H9 (cell line): ENCODE measurements around the gene SH3GL3. TPM values are rescaled to one million over a fixed set of nuclear protein-coding genes. Genes with fewer than 3 reads are reported as not detected.

ENCODE experiments used
- DNase-seq: peaks from one replicate; pipeline ENCODE4 v3.0.0-alpha.2; 2017
- H2AFZ ChIP-seq: one replicate; pipeline ENCODE4 v1.6.1; 2013; ENCODE audit warnings: mild to moderate bottlenecking, low read length, control low read depth, moderate library complexity
- H2AK5ac ChIP-seq: 2 replicates; pipeline ENCODE4 v1.6.1; 2013; ENCODE audit warnings: low read length, control low read depth, mixed read lengths; ENCODE audit not compliant: insufficient read length
- H2BK120ac ChIP-seq: one replicate; pipeline ENCODE4 v1.6.1; 2013; ENCODE audit warnings: low read depth, mild to moderate bottlenecking, low read length, control low read depth, inconsistent platforms; ENCODE audit not compliant: poor library complexity, severe bottlenecking
- H2BK12ac ChIP-seq: 2 replicates; pipeline ENCODE4 v1.6.1; 2013; ENCODE audit warnings: low read length, control low read depth, mixed read lengths, low read depth; ENCODE audit not compliant: insufficient read length
- H2BK15ac ChIP-seq: 2 replicates; pipeline ENCODE4 v1.6.1; 2013; ENCODE audit warnings: low read depth, low read length, control low read depth
- H2BK20ac ChIP-seq: one replicate; pipeline ENCODE4 v1.6.1; 2013; ENCODE audit warnings: low read depth, mild to moderate bottlenecking, low read length, control low read depth, inconsistent platforms; ENCODE audit not compliant: poor library complexity, severe bottlenecking
- H2BK5ac ChIP-seq: 2 replicates; pipeline ENCODE4 v1.6.1; 2013; ENCODE audit warnings: low read length, control low read depth, mixed read lengths; ENCODE audit not compliant: insufficient read length
- H3K14ac ChIP-seq: 2 replicates; pipeline ENCODE4 v1.6.1; 2013; ENCODE audit warnings: low read length, control low read depth; ENCODE audit not compliant: insufficient read depth
- H3K18ac ChIP-seq: 2 replicates; pipeline ENCODE4 v1.6.1; 2013; ENCODE audit warnings: low read depth, mild to moderate bottlenecking, mixed read lengths, low read length, control low read depth; ENCODE audit not compliant: insufficient read length
- H3K23ac ChIP-seq: 2 replicates; pipeline ENCODE4 v1.6.1; 2013; ENCODE audit warnings: low read length, control low read depth, mixed read lengths, low read depth; ENCODE audit not compliant: insufficient read length
- H3K23me2 ChIP-seq: 2 replicates; pipeline ENCODE4 v1.6.1; 2013; ENCODE audit warnings: low read depth, mild to moderate bottlenecking, mixed read lengths, low read length, control low read depth; ENCODE audit not compliant: insufficient read length, poor library complexity, severe bottlenecking
- H3K27ac ChIP-seq: 2 replicates; pipeline ENCODE4 v1.5.1; 2013; ENCODE audit warnings: low read length, control low read depth, mixed read lengths, low read depth; ENCODE audit not compliant: insufficient read length
- H3K27me3 ChIP-seq: 2 replicates; pipeline ENCODE4 v1.6.1; 2013; ENCODE audit warnings: low read length, control low read depth, inconsistent platforms; ENCODE audit not compliant: insufficient read depth
- H3K4ac ChIP-seq: 2 replicates; pipeline ENCODE4 v1.6.1; 2013; ENCODE audit warnings: low read depth, mild to moderate bottlenecking, control low read depth, inconsistent platforms, low read length, moderate library complexity
- H3K4me1 ChIP-seq: 2 replicates; pipeline ENCODE4 v1.6.1; 2013; ENCODE audit warnings: low read length, control low read depth, inconsistent platforms; ENCODE audit not compliant: insufficient read depth
- H3K4me2 ChIP-seq: 2 replicates; pipeline ENCODE4 v1.6.1; 2013; ENCODE audit warnings: low read length, control low read depth, mixed read lengths; ENCODE audit not compliant: insufficient read length, insufficient read depth
- H3K56ac ChIP-seq: 2 replicates; pipeline ENCODE4 v1.6.1; 2013; ENCODE audit warnings: low read depth, mild to moderate bottlenecking, mixed read lengths, low read length, control low read depth; ENCODE audit not compliant: insufficient read length
- H3K79me1 ChIP-seq: 2 replicates; pipeline ENCODE4 v1.6.1; 2013; ENCODE audit warnings: low read depth, mild to moderate bottlenecking, moderate library complexity, low read length, control low read depth, inconsistent platforms; ENCODE audit not compliant: insufficient read depth, poor library complexity, severe bottlenecking
- H3K79me2 ChIP-seq: 2 replicates; pipeline ENCODE4 v1.6.1; 2013; ENCODE audit warnings: low read length, control low read depth, inconsistent platforms; ENCODE audit not compliant: insufficient read depth
- H3K9ac ChIP-seq: 2 replicates; pipeline ENCODE4 v1.6.1; 2013; ENCODE audit warnings: low read length, control low read depth, mixed read lengths; ENCODE audit not compliant: insufficient read length; ENCODE audit errors: extremely low read depth
- H3K9me3 ChIP-seq: one replicate; pipeline ENCODE4 v1.6.1; 2013; ENCODE audit warnings: low read depth, low read length, inconsistent platforms; ENCODE audit not compliant: control insufficient read depth
- H3T11ph ChIP-seq: one replicate; pipeline ENCODE4 v1.6.1; 2013; ENCODE audit warnings: mild to moderate bottlenecking, low read length, control low read depth, inconsistent platforms
- H4K20me1 ChIP-seq: one replicate; pipeline ENCODE4 v1.6.1; 2013; ENCODE audit not compliant: control insufficient read depth, insufficient read length, insufficient read depth
- H4K5ac ChIP-seq: 2 replicates; pipeline ENCODE4 v1.6.1; 2013; ENCODE audit warnings: low read depth, mild to moderate bottlenecking, mixed read lengths, low read length, control low read depth; ENCODE audit not compliant: insufficient read length
- H4K8ac ChIP-seq: replicated peaks from 2 replicates; pipeline ENCODE4 v1.6.1; 2013; ENCODE audit warnings: low read length, control low read depth, mixed read lengths, low read depth; ENCODE audit not compliant: insufficient read length
- H4K91ac ChIP-seq: 2 replicates; pipeline ENCODE4 v1.6.1; 2013; ENCODE audit warnings: low read depth, mild to moderate bottlenecking, moderate library complexity, mixed read lengths, low read length, control low read depth; ENCODE audit not compliant: insufficient read length
- H3K27ac Mint-ChIP-seq, 3 experiments: 2 replicates in 2 of 3; 3 replicates in 1 of 3; pipeline ENCODE4 v1.8.0; 2020 to 2021; ENCODE audit warnings: mixed read lengths in 3 of 3, mild to moderate bottlenecking in 1 of 3, moderate library complexity in 1 of 3
- H3K27me3 Mint-ChIP-seq: 2 replicates; pipeline ENCODE4 v1.8.0; 2021; ENCODE audit warnings: low read depth, mild to moderate bottlenecking, moderate library complexity, mixed read lengths
- H3K36me3 Mint-ChIP-seq, 3 experiments: 2 replicates in 2 of 3; 3 replicates in 1 of 3; pipeline ENCODE4 v1.8.0; 2020 to 2021; ENCODE audit warnings: low read depth in 3 of 3, mixed read lengths in 3 of 3; ENCODE audit not compliant: insufficient read depth in 1 of 3
- H3K4me1 Mint-ChIP-seq, 2 experiments: 2 replicates each; pipeline ENCODE4 v1.8.0; 2020; ENCODE audit warnings: mixed read lengths in 2 of 2
- H3K4me3 Mint-ChIP-seq, 2 experiments: 2 replicates in 1 of 2; 3 replicates in 1 of 2; pipeline ENCODE4 v1.8.0; 2020 to 2021; ENCODE audit warnings: mild to moderate bottlenecking in 2 of 2, mixed read lengths in 2 of 2, moderate library complexity in 1 of 2
- H3K9me3 Mint-ChIP-seq, 2 experiments: 2 replicates in 1 of 2; 3 replicates in 1 of 2; pipeline ENCODE4 v1.8.0; 2020; ENCODE audit warnings: mild to moderate bottlenecking in 2 of 2, mixed read lengths in 2 of 2, moderate library complexity in 1 of 2
- CTCF ChIP-seq: fragments of 200-600 bp; sonication (generic); conservative IDR thresholded peaks from 3 replicates; pipeline ENCODE4 v1.8.0; 2021; ENCODE audit warnings: antibody characterized with exemption, mild to moderate bottlenecking
- WGBS: extraction: QIAGEN DNeasy Blood & Tissue Kit; methylation state at CpG from one replicate; pipeline ENCODE4 v1.1.7; 2013; ENCODE audit warnings: missing lambda C conversion rate, low lambda C conversion rate, mixed read lengths; ENCODE audit not compliant: insufficient read length; ENCODE audit errors: extremely low coverage; 5-methylcytosine and 5-hydroxymethylcytosine counted together
- total RNA-seq: library from RNA; stranded (reverse); gene quantifications from 2 replicates; pipeline ENCODE4 v1.2.1, GENCODE V29; 2021

SH3GL3 gene
- total RNA-seq, 1 experiment from 2014 or later = 11.2 TPM

- no peak for DNase-seq
- Histone ChIP-seq H2BK120ac (no peak overlapping the region), H3K27me3 (no peaks in the 10 kb centered on the region), H3K9ac (no peak overlapping the region), H2BK15ac (no peak overlapping the region), H2BK5ac (no peak overlapping the region), H3K79me2 (peaks cover 3% of the 10 kb centered on the region; the same call in 1 of the 2 replicates), H4K91ac (no peak overlapping the region), H3K79me1 (no peaks in the 10 kb centered on the region), H3K23me2 (no peaks in the 10 kb centered on the region), H2AK5ac (no peak overlapping the region), H2BK12ac (no peak overlapping the region), H2BK20ac (no peak overlapping the region), H4K20me1 (no peaks in the 10 kb centered on the region), H2AFZ (no peak overlapping the region), H3K9me3 (no peaks in the 10 kb centered on the region), H3K18ac (no peak overlapping the region), H3K23ac (no peak overlapping the region), H3K14ac (no peak overlapping the region), H3K4me1 (no peaks in the 10 kb centered on the region), H4K5ac (no peak overlapping the region), H3K4ac (no peak overlapping the region), H3K27ac (no peak overlapping the region), H3K4me2 (no peak overlapping the region), H3T11ph (no peak overlapping the region), H3K56ac (no peak overlapping the region), H4K8ac (no peak overlapping the region)
- H3K4me1 Mint-ChIP-seq = peaks cover under 1 to 1% of the 10 kb centered on the region in 2 experiments; a peak in 3 of 4 replicates
- H3K27me3 Mint-ChIP-seq = no peaks in the 10 kb centered on the region; the same call in 1 of the 2 replicates
- peaks cover 0 to 15% (median 2%) of the 10 kb centered on the region in 3 experiments; a peak in 3 of 7 replicates for H3K36me3 Mint-ChIP-seq
- H3K27ac Mint-ChIP-seq = peak overlapping the region in 1 of 3 experiments; percentile 68; a peak in 1 of 7 replicates
- H3K9me3 Mint-ChIP-seq = peaks cover 11 to 14% of the 10 kb centered on the region in 2 experiments; a peak in 4 of 5 replicates
- no CpG with 5 or more reads among the region's 2 CpGs for WGBS
- no peak for TF ChIP-seq CTCF
- H3K4me3 Mint-ChIP-seq = no peak overlapping the region
Observed at GRCh38 chr15:83526319-83526718, 79.2 kb downstream of the SH3GL3 start.
